GM12878 (cell line): ENCODE measurements around the gene MFN2. TPM values are rescaled to one million over a fixed set of nuclear protein-coding genes. Genes with fewer than 3 reads are reported as not detected.
"Not testable (repeated sequence)": the region's sequence is repeated elsewhere in the genome, so short reads cannot be mapped to it uniquely, and the experiment has no call there.

Experiments used
- ATAC-seq: fragments of 200-7000 bp; cut with Tn5 transposase; 3 replicates; pipeline ENCODE4 v1.9.1; 2020; ENCODE audit warnings: mild to moderate bottlenecking, moderate library complexity
- BruUV-seq: library from RNA; stranded (reverse); fragments of 400-500 nt; replicated peaks from 2 replicates; lab custom pipeline; 2021; lab: Mats Ljungman, UMichigan
- CTCF ChIA-PET: fragments of 300-600 bp; sonication (Branson Sonifier 250); formaldehyde crosslinking; extraction: SDS; loops from one replicate; lab custom pipeline; 2021; ENCODE audit warnings: inconsistent platforms; lab: Yijun Ruan, JAX
- POLR2A ChIA-PET: fragments of 350-600 bp; formaldehyde crosslinking; extraction: SDS; loops from one replicate; lab custom pipeline; 2021; ENCODE audit warnings: inconsistent platforms; lab: Charles Lee
- RAD21 ChIA-PET: fragments of 300-600 bp; sonication (Branson Sonifier 250); formaldehyde crosslinking; loops from one replicate; lab custom pipeline; 2023; ENCODE audit warnings: antibody characterized with exemption; ENCODE audit not compliant: unreplicated experiment; lab: Charles Lee
- SMC1A ChIA-PET: fragments of 300-600 bp; sonication (Branson Sonifier 250); formaldehyde crosslinking; loops from one replicate; lab custom pipeline; 2023; ENCODE audit not compliant: unreplicated experiment, uncharacterized antibody; lab: Charles Lee
- DNase-seq: peaks from one replicate; pipeline ENCODE4 v3.0.0-alpha.2; 2011; ENCODE audit warnings: low read depth, low spot score
- FAIRE-seq: peaks from 3 replicates; lab custom pipeline; 2011; peaks lifted over from hg19 to GRCh38; lab: Jason Lieb, UNC
- H2AFZ ChIP-seq: 2 replicates; pipeline ENCODE4 v1.6.0; 2011; ENCODE audit warnings: low read depth, low read length, control low read depth; ENCODE audit not compliant: control insufficient read depth
- H3K27ac ChIP-seq: 2 replicates; pipeline ENCODE4 v1.5.1; 2011; ENCODE audit warnings: control low read depth; ENCODE audit not compliant: control insufficient read depth, insufficient read depth
- H3K27me3 ChIP-seq, 2 experiments: replicated peaks in 1 of 2; 2 replicates each; pipeline versions ENCODE4 v1.6.0 to v1.6.1; 2011; ENCODE audit warnings: low read length in 1 of 2; ENCODE audit not compliant: control insufficient read depth in 2 of 2, insufficient read depth in 2 of 2
- H3K36me3 ChIP-seq, 2 experiments: 2 replicates each; pipeline ENCODE4 v1.5.1; 2011; ENCODE audit warnings: low read length in 1 of 2; ENCODE audit not compliant: control insufficient read depth in 2 of 2, insufficient read depth in 2 of 2
- H3K4me1 ChIP-seq: 2 replicates; pipeline ENCODE4 v1.6.1; 2011; ENCODE audit warnings: mild to moderate bottlenecking, low read length, moderate library complexity, mixed read lengths; ENCODE audit not compliant: control insufficient read depth, insufficient read depth
- H3K4me2 ChIP-seq: 2 replicates; pipeline ENCODE4 v1.6.0; 2011; ENCODE audit warnings: control low read depth; ENCODE audit not compliant: control insufficient read depth, insufficient read depth
- H3K4me3 ChIP-seq: fragments of 200-600 bp; sonication (generic); 2 replicates; pipeline ENCODE4 v1.5.1; 2016
- H3K79me2 ChIP-seq: 2 replicates; pipeline ENCODE4 v1.6.0; 2011; ENCODE audit warnings: low read length; ENCODE audit not compliant: control insufficient read depth, insufficient read depth
- H3K9ac ChIP-seq: 2 replicates; pipeline ENCODE4 v1.8.0; 2011; ENCODE audit warnings: low read length, control low read depth, mixed read lengths; ENCODE audit not compliant: control insufficient read depth, insufficient read depth
- H3K9me3 ChIP-seq: replicated peaks from 3 replicates; pipeline ENCODE4 v1.5.1; 2011; ENCODE audit warnings: mild to moderate bottlenecking, low read length; ENCODE audit not compliant: control insufficient read depth, insufficient read depth
- H4K20me1 ChIP-seq: 2 replicates; pipeline ENCODE4 v1.6.0; 2011; ENCODE audit not compliant: control insufficient read depth, insufficient read depth
- ASH2L ChIP-seq: fragments of 300-600, 200-600 bp; sonication (generic); IDR thresholded peaks from 2 replicates; pipeline ENCODE4 v1.6.1; 2017; ENCODE audit warnings: low read depth, mild to moderate bottlenecking, borderline replicate concordance
- CTCF ChIP-seq, 3 experiments: IDR thresholded peaks in 2 of 3; conservative IDR thresholded peaks in 1 of 3; 2 replicates each; pipeline ENCODE4 v1.5.1; 2011; ENCODE audit warnings: low read depth in 3 of 3, low read length in 3 of 3, mild to moderate bottlenecking in 3 of 3, control low read depth in 2 of 3, moderate library complexity in 2 of 3, inconsistent platforms in 1 of 3, mixed read lengths in 1 of 3; ENCODE audit not compliant: control insufficient read depth in 2 of 3, insufficient read depth in 1 of 3; ENCODE audit errors: extremely low read depth in 1 of 3
- MTA2 ChIP-seq: fragments of 450-650 bp; IDR thresholded peaks from 2 replicates; pipeline ENCODE4 v1.6.1; 2016; ENCODE audit warnings: low read depth, mild to moderate bottlenecking, moderate library complexity
- NR2C1 ChIP-seq: fragments of 450-650 bp; IDR thresholded peaks from 2 replicates; pipeline ENCODE4 v1.6.1; 2017; ENCODE audit warnings: antibody characterized with exemption, mild to moderate bottlenecking, moderate library complexity
- PAX8 ChIP-seq: fragments of 450-650 bp; IDR thresholded peaks from 2 replicates; pipeline ENCODE4 v1.6.1; 2017; ENCODE audit warnings: mild to moderate bottlenecking, moderate library complexity
- SUPT20H ChIP-seq: IDR thresholded peaks from 2 replicates; pipeline ENCODE4 v1.6.1; 2011; ENCODE audit warnings: low read depth, mild to moderate bottlenecking, low read length, moderate library complexity, borderline replicate concordance; ENCODE audit not compliant: control insufficient read depth
- ZBED1 ChIP-seq: IDR thresholded peaks from 2 replicates; pipeline ENCODE4 v1.6.1; 2016; ENCODE audit warnings: borderline replicate concordance
- WGBS: methylation state at CpG from one replicate; pipeline ENCODE4 v1.1.6; 2016; ENCODE audit warnings: low lambda C conversion rate; ENCODE audit not compliant: insufficient replicate concordance, insufficient coverage; ENCODE audit errors: missing lambda C conversion rate; 5-methylcytosine and 5-hydroxymethylcytosine counted together
- in situ Hi-C: fragments of 300-500 bp; cut with MboI; formaldehyde crosslinking; loops from 9 replicates; pipeline ENCODE4 v1.14.3; 2018; ENCODE audit warnings: mixed read lengths
- intact Hi-C: fragments of 100-400 bp; cut with micrococcal nuclease; formaldehyde crosslinking; loops from one replicate; pipeline ENCODE4 v1.14.2; 2022; ENCODE audit not compliant: unreplicated experiment
- polyA plus RNA-seq, 11 experiments: library from polyadenylated mRNA; depleted of rRNA in 4 of 11; unstranded in 6 of 11; stranded (reverse) in 5 of 11; fragments of >200 nt; fragmentation: Nextera tagmentation in 4 of 11; fragmentation: Illumina TruSeq in 1 of 11; extraction: Ambion mirVana in 4 of 11; extraction: Trizol in 1 of 11; gene quantifications; 1 replicate in 1 of 11; 2 replicates in 10 of 11; pipeline versions ENCODE4 v1.2.1 to v1.2.3, GENCODE V29; 2011 to 2016; ENCODE audit warnings: inconsistent platforms in 2 of 11, missing spikeins in 2 of 11, low read depth in 1 of 11
- total RNA-seq, 4 experiments: library from RNA; depleted of rRNA in 3 of 4; stranded (reverse); fragments of >200 nt in 3 of 4; fragmentation: Illumina TruSeq in 1 of 4; extraction: Trizol in 1 of 4; gene quantifications; 2 replicates each; pipeline versions ENCODE4 v1.2.1 to v1.2.3, GENCODE V29; 2013 to 2021
- TF ChIP-seq, protein P1 (sequence below): fragments of 450-650 bp; IDR thresholded peaks from 2 replicates; pipeline ENCODE4 v1.6.1; 2014; ENCODE audit warnings: mild to moderate bottlenecking
- TF ChIP-seq, protein P2 (sequence below): IDR thresholded peaks from 2 replicates; pipeline ENCODE4 v1.6.1; 2011; ENCODE audit warnings: low read depth, low read length, improper control_type of control experiment, borderline replicate concordance
- TF ChIP-seq, protein P3 (sequence below): fragments of 450-650 bp; IDR thresholded peaks from 2 replicates; pipeline ENCODE4 v1.6.1; 2016; ENCODE audit warnings: mild to moderate bottlenecking

Gene MFN2
- total and polyA plus RNA-seq, 10 of the 15 experiments (the other 5 are each of a cell fraction or from before 2014, with no cell fraction given), result 5.3 to 64.4 (median 48.1) TPM

DNA sequence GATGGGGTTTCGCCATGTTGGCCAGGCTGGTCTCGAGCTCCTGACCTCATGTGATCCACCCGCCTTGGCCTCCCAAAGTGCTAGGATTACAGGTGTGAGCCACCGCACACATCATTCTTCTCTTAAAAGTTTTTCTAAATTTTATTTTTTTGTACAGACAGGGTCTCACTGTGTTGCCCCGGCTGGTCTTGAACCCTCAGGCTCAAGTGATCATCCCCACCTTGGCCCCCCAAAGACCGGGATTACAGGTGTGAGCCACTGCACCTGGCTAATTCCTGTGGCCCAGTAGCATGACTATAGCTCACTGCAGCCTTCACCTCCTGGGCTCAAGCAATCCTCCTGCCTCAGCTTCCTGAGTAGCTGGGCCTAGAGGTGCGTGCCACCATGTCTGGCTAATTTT is 40.5 kb upstream of the MFN2 start:
- BruUV-seq, intact Hi-C loops, H3K4me1 ChIP-seq, H3K27ac ChIP-seq, H4K20me1 ChIP-seq, in situ Hi-C loops, H2AFZ ChIP-seq, DNase-seq, H3K9me3 ChIP-seq, H3K4me2 ChIP-seq, FAIRE-seq, H3K4me3 ChIP-seq, H3K9ac ChIP-seq, H3K27me3 ChIP-seq, ATAC-seq, CTCF ChIA-PET, H3K36me3 ChIP-seq: not testable (repeated sequence)
- H3K79me2 ChIP-seq, result peaks cover 22% of the 10 kb centered on the region
- SMC1A ChIA-PET, result interaction anchor here (0.6 kb wide), 1 partner anchor 690 kb away, joined by 3 read pairs; no protein-coding TSS in a partner anchor
- POLR2A ChIA-PET, result interaction anchor here (1.0 kb wide), 1 partner anchor 25 kb away, joined by 3 read pairs; no protein-coding TSS in a partner anchor
- WGBS, result 84% methylated on average over 7 of the region's 7 CpGs
- RAD21 ChIA-PET, result interaction anchor here (0.6 kb wide), 1 partner anchor 28 kb away, joined by 3 read pairs; no protein-coding TSS in a partner anchor

GRCh38 chr1:11940260-11940921 is 39.9 kb upstream of the MFN2 start:
- DNase-seq (no peak), FAIRE-seq (no peak), ATAC-seq (no peak)
- Histone ChIP-seq H3K36me3 (peaks cover 2 to 4% of the 10 kb centered on the region in 2 experiments; a peak in 3 of 4 replicates), H2AFZ (no peak overlapping the region), H3K4me3 (no peak overlapping the region), H3K9ac (no peak overlapping the region), H3K4me1 (peaks cover 6% of the 10 kb centered on the region; the same call in 1 of the 2 replicates), H3K4me2 (no peak overlapping the region), H3K27ac (no peak overlapping the region), H3K79me2 (peaks cover 16% of the 10 kb centered on the region), H3K27me3 (no peaks in the 10 kb centered on the region), H3K9me3 (no peaks in the 10 kb centered on the region; the same call in 2 of the 3 replicates), H4K20me1 (no peaks in the 10 kb centered on the region)
- CTCF ChIA-PET, result interaction anchor here (0.6 kb wide), 1 partner anchor 55 kb away, joined by 3 read pairs; no protein-coding TSS in a partner anchor
- 94% methylated on average over 9 of the region's 9 CpGs for WGBS
- POLR2A ChIA-PET, result interaction anchor here (0.6 to 1.6 kb wide), 3 partner anchors 12 to 41 kb away, joined by 3 to 4 read pairs (median 3); no protein-coding TSS in a partner anchor
- intact Hi-C loops, result no loop called here
- no TSS peak for BruUV-seq
- SMC1A ChIA-PET, result no interaction called here
- in situ Hi-C loops, result no loop called here
- RAD21 ChIA-PET, result no interaction called here
- TF ChIP-seq, protein P1, sequence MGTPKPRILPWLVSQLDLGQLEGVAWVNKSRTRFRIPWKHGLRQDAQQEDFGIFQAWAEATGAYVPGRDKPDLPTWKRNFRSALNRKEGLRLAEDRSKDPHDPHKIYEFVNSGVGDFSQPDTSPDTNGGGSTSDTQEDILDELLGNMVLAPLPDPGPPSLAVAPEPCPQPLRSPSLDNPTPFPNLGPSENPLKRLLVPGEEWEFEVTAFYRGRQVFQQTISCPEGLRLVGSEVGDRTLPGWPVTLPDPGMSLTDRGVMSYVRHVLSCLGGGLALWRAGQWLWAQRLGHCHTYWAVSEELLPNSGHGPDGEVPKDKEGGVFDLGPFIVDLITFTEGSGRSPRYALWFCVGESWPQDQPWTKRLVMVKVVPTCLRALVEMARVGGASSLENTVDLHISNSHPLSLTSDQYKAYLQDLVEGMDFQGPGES, result no peak
- no peak for TF ChIP-seq ASH2L
- TF ChIP-seq ZBED1, result no peak
- no peak for TF ChIP-seq MTA2
- TF ChIP-seq, protein P2, sequence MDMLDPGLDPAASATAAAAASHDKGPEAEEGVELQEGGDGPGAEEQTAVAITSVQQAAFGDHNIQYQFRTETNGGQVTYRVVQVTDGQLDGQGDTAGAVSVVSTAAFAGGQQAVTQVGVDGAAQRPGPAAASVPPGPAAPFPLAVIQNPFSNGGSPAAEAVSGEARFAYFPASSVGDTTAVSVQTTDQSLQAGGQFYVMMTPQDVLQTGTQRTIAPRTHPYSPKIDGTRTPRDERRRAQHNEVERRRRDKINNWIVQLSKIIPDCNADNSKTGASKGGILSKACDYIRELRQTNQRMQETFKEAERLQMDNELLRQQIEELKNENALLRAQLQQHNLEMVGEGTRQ, result no peak
- TF ChIP-seq SUPT20H, result no peak
- no peak for TF ChIP-seq NR2C1
- TF ChIP-seq PAX8, result no peak
- TF ChIP-seq, protein P3, sequence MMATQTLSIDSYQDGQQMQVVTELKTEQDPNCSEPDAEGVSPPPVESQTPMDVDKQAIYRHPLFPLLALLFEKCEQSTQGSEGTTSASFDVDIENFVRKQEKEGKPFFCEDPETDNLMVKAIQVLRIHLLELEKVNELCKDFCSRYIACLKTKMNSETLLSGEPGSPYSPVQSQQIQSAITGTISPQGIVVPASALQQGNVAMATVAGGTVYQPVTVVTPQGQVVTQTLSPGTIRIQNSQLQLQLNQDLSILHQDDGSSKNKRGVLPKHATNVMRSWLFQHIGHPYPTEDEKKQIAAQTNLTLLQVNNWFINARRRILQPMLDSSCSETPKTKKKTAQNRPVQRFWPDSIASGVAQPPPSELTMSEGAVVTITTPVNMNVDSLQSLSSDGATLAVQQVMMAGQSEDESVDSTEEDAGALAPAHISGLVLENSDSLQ, result no peak
- no peak for TF ChIP-seq CTCF (IDR thresholded peaks at IDR 0.05 in 2 of 3, conservative IDR thresholded peaks at IDR 0.05 in 1 of 3; ENCODE audit: control insufficient read depth in 2 of 3, extremely low read depth in 1 of 3, insufficient read depth in 1 of 3, low read depth in 3 of 3, low read length in 3 of 3)
